Stimulated activated CD4-positive, alpha-beta T cell treated with anti-CD3 and anti-CD28 coated beads, Interleukin-15, amount 100 ng/mL, for 24 hours (primary cell): ENCODE measurements around the gene NAPSA.

Experiments used
- DNase-seq: peaks from one replicate; pipeline ENCODE4 v3.0.0-alpha.2; 2020

NAPSA gene

GRCh38 chr19:50383852-50384684, 18.6 kb upstream of the NAPSA start, which contains the start of gene POLD1:
TSS of gene POLD1 (plus strand) at chr19:50384347. CDS start at chr19:50398852, 14,505 bp downstream.
- peak; percentile 99 for DNase-seq

- DNase-seq = no peak
Observed at GRCh38 chr19:50383001-50383851, 17.8 kb upstream of the NAPSA start.

DNA sequence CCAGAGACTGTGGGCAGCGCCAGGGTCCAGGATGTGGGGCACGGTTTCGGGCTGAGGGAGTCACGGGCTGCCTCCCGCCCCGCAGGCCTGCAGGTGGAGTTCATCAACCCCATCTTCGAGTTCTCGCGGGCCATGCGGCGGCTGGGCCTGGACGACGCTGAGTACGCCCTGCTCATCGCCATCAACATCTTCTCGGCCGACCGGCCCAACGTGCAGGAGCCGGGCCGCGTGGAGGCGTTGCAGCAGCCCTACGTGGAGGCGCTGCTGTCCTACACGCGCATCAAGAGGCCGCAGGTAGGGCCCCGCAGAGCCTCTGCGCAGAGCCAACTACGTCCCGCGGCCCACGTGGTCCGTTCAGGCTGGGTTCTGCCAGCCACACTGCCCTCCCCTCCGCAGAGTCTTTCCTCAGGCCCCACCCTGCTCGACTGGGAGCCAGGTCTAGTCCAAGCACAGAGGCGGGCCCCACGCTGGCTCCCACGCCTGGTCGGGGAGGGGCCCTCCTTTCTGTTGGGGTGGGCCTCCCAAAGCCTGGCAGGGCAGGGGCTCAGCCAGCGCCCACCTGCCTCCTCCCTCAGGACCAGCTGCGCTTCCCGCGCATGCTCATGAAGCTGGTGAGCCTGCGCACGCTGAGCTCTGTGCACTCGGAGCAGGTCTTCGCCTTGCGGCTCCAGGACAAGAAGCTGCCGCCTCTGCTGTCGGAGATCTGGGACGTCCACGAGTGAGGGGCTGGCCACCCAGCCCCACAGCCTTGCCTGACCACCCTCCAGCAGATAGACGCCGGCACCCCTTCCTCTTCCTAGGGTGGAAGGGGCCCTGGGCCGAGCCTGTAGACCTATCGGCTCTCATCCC, 16.7 kb upstream of the NAPSA start:
- no peak for DNase-seq

DNA sequence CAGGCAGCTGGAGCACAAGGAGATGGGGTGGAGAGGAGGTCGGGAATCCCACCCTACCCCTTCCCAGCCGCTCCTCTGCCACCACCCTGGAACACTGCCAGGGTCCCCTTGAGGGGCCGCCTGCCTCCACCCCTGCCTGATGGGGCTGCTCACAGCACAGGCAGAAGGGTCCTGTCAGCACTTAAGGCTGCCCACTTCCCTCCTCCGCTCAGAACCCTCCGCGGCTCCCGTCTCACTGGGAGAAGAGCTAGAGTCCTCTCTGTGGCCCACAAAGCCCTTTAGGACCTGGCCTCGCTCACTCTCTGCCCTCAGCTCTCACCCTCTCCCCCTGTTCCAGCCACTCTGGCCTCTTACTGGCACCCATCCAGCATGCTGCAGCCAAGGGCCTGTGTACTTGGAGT, 15.3 kb upstream of the NAPSA start:
- no peak for DNase-seq

- no peak for DNase-seq
Observed at GRCh38 chr19:50380137-50380536, 14.7 kb upstream of the NAPSA start.

GRCh38 chr19:50379602-50380001, 14.2 kb upstream of the NAPSA start:
- no peak for DNase-seq

- no peak for DNase-seq
Observed at GRCh38 chr19:50378863-50379236, 13.4 kb upstream of the NAPSA start.

- DNase-seq = no peak
Observed at GRCh38 chr19:50378169-50378862, 12.9 kb upstream of the NAPSA start.

- no peak for DNase-seq
Observed at GRCh38 chr19:50377517-50377916, 12.1 kb upstream of the NAPSA start.

GRCh38 chr19:50377051-50377461, 11.6 kb upstream of the NAPSA start:
- peak; percentile 69 for DNase-seq

DNA sequence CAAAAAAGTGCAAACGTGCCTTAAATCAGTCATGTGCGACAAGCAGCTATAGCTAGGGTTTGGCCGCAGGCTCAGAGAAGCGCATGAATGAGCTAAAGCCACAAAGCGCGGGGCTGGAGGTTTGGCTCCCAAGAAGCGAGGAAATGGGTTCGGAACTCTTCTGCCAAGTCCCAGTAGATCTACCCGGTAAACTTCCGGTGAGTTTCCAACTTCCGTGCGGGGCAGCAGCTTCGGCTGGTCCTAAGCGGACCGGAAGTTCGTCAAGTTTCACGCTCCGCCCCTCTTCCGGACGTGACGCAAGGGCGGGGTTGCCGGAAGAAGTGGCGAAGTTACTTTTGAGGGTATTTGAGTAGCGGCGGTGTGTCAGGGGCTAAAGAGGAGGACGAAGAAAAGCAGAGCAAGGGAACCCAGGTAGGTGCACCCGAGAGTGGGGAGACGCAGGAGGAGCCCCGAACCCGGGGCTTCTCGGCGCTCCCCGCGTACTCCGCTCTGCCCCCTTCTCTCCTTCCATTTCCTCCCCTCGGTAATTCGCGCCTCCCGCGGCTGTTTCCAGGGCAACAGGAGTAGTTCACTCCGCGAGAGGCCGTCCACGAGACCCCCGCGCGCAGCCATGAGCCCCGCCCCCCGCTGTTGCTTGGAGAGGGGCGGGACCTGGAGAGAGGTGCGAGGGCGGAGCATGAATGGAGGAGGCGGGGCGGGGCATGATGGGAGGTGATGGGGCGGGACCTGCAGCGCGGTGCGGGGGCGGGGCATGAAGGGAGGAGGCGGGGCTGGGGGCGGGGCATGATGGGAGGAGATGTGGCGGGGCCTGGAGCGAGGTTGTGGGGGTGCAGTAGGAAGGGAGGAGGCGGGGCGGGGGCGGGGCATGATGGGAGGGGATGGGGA, 11.0 kb upstream of the NAPSA start, which contains the start of gene NR1H2:
NR1H2 (plus strand) TSS at position 292 of the 885 bp plus-strand sequence. CDS start 1,149 bp downstream, outside the sequence.
- peak; percentile 94 for DNase-seq

GRCh38 chr19:50371914-50372475, 6.6 kb upstream of the NAPSA start:
- no peak for DNase-seq

- DNase-seq = peak; percentile 84
Observed at GRCh38 chr19:50368649-50369570, 3.5 kb upstream of the NAPSA start.

GRCh38 chr19:50362656-50363424, 2.6 kb downstream of the NAPSA start:
- peak; percentile 68 for DNase-seq

- peak; percentile 37 for DNase-seq
Observed at GRCh38 chr19:50362030-50362412, 3.4 kb downstream of the NAPSA start.

DNA sequence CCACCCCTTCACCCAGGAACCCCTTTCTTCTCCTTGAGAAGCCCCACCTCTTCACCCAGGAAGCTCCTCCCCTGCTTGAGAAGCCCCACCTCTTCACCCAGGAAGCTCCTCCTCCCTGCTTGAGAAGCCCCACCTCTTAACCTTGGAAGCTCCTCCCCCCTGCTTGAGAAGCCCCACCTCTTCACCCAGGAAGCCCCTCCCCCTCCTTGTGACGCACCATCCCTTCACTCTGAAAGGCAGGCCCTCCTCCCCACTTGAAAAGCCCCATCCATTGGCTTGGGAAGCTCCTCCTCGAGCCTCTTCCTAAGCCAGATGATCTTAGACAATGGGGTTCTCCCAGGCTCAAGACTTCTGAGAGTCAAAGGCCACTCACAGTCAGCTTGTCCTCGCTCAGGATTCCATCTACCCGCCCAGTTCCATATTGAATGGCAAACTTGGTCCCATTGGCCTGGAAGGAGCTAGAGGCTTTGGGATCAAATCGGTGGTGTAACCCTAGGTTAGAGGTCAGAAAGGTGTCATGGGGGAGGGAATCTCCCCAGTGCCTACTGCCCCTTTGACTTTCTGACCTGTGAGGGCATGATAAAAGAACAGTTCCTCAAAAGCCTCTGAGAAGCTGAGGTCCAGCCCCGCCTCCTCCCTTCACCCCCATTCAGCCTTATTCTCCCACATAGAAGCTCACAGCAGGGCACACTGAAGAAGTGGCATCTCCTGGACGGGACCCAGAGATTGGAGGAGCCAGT, 4.0 kb downstream of the NAPSA start:
- DNase-seq = peak; percentile 51

- no peak for DNase-seq
Observed at GRCh38 chr19:50359328-50359818, 6.1 kb downstream of the NAPSA start.
